H1 (cell line): Measurements from ENCODE around the gene PLEKHG2. TPM values are rescaled to one million over a fixed set of nuclear protein-coding genes. Genes with fewer than 3 reads are reported as not detected.

Experiments
- CTCF ChIA-PET: fragments of 300-600 bp; sonication (Branson Sonifier 250); formaldehyde crosslinking; loops from one replicate; lab custom pipeline; 2021; ENCODE audit not compliant: partially characterized antibody; lab: Charles Lee
- POLR2A ChIA-PET: fragments of 300-600 bp; sonication (Branson Sonifier 250); formaldehyde crosslinking; loops from one replicate; lab custom pipeline; 2021; ENCODE audit warnings: inconsistent platforms; ENCODE audit not compliant: partially characterized antibody; lab: Charles Lee
- DNase-seq, 2 experiments: peaks; one replicate each; pipeline versions ENCODE4 v3.0.0 to v3.0.0-alpha.2; 2010 to 2022; ENCODE audit warnings: low spot score in 2 of 2, low read depth in 1 of 2, mixed read lengths in 1 of 2
- FAIRE-seq: peaks from 2 replicates; lab custom pipeline; 2011; peaks lifted over from hg19 to GRCh38; lab: Jason Lieb, UNC
- H2AFZ ChIP-seq: 2 replicates; pipeline ENCODE4 v1.8.1; 2012; ENCODE audit warnings: low read length, inconsistent platforms
- H2AK5ac ChIP-seq: 2 replicates; pipeline ENCODE4 v1.6.1; 2013; ENCODE audit warnings: low read depth, low read length
- H2BK120ac ChIP-seq: replicated peaks from 2 replicates; pipeline ENCODE3; 2013; ENCODE audit warnings: low read depth, low read length, inconsistent platforms
- H2BK12ac ChIP-seq: 2 replicates; pipeline ENCODE4 v1.6.1; 2013; ENCODE audit warnings: low read depth, low read length
- H2BK15ac ChIP-seq: 2 replicates; pipeline ENCODE4 v1.6.1; 2013; ENCODE audit warnings: low read length
- H2BK20ac ChIP-seq: 2 replicates; pipeline ENCODE4 v1.6.1; 2013; ENCODE audit warnings: low read length
- H2BK5ac ChIP-seq: 2 replicates; pipeline ENCODE4 v1.6.1; 2013; ENCODE audit warnings: low read depth, low read length
- H3K14ac ChIP-seq: 2 replicates; pipeline ENCODE4 v1.6.1; 2013; ENCODE audit warnings: inconsistent platforms; ENCODE audit not compliant: insufficient read length
- H3K18ac ChIP-seq: 2 replicates; pipeline ENCODE4 v1.6.1; 2013; ENCODE audit warnings: low read length; ENCODE audit errors: extremely low read depth
- H3K23ac ChIP-seq: 2 replicates; pipeline ENCODE4 v1.6.1; 2013; ENCODE audit warnings: inconsistent platforms; ENCODE audit not compliant: insufficient read length
- H3K23me2 ChIP-seq: 2 replicates; pipeline ENCODE4 v1.6.1; 2013; ENCODE audit warnings: low read depth, low read length
- H3K27ac ChIP-seq: 2 replicates; pipeline ENCODE4 v1.6.1; 2011; ENCODE audit warnings: low read depth, low read length, inconsistent platforms
- H3K27me3 ChIP-seq, 4 experiments: replicated peaks in 1 of 4; 1 replicate in 1 of 4; 2 replicates in 3 of 4; pipeline versions ENCODE4 v1.6.1 to v1.8.1; 2011 to 2013; ENCODE audit warnings: low read length in 3 of 4, mild to moderate bottlenecking in 3 of 4, inconsistent platforms in 2 of 4, mixed read lengths in 2 of 4, moderate library complexity in 1 of 4; ENCODE audit not compliant: control insufficient read depth in 3 of 4, insufficient read depth in 3 of 4; ENCODE audit errors: extremely low read depth in 1 of 4
- H3K36me3 ChIP-seq, 4 experiments: 2 replicates each; pipeline versions ENCODE4 v1.6.1 to v1.8.1; 2011 to 2013; ENCODE audit warnings: mild to moderate bottlenecking in 4 of 4, low read length in 3 of 4, moderate library complexity in 2 of 4, control low read depth in 1 of 4, inconsistent platforms in 1 of 4; ENCODE audit not compliant: insufficient read depth in 4 of 4, control insufficient read depth in 2 of 4
- H3K4ac ChIP-seq: replicated peaks from 2 replicates; pipeline ENCODE3; 2013; ENCODE audit warnings: low read length, low read depth, mixed read lengths, inconsistent platforms; ENCODE audit not compliant: insufficient read length
- H3K4me1 ChIP-seq, 4 experiments: replicated peaks in 1 of 4; 1 replicate in 1 of 4; 2 replicates in 3 of 4; pipeline versions ENCODE4 v1.6.1 to v1.8.1; 2011 to 2013; ENCODE audit warnings: low read length in 3 of 4, inconsistent platforms in 2 of 4, mixed read lengths in 1 of 4; ENCODE audit not compliant: insufficient read depth in 4 of 4, control insufficient read depth in 3 of 4
- H3K4me2 ChIP-seq, 2 experiments: 2 replicates each; pipeline versions ENCODE4 v1.6.1 to v1.8.1; 2011 to 2013; ENCODE audit warnings: low read depth in 2 of 2, low read length in 2 of 2, control low read depth in 1 of 2, inconsistent platforms in 1 of 2, mild to moderate bottlenecking in 1 of 2; ENCODE audit not compliant: insufficient read depth in 1 of 2
- H3K4me3 ChIP-seq, 4 experiments: fragments of 200-600, 300-600 bp in 1 of 4; sonication (generic), shearing (Covaris generic), sonication (Bioruptor Twin) in 1 of 4; 2 replicates each; pipeline versions ENCODE4 v1.5.1 to v1.8.1; 2011 to 2016; ENCODE audit warnings: low read length in 4 of 4, low read depth in 3 of 4, control low read depth in 2 of 4, inconsistent platforms in 2 of 4, mild to moderate bottlenecking in 2 of 4, mixed read lengths in 1 of 4, moderate library complexity in 1 of 4; ENCODE audit not compliant: insufficient read depth in 2 of 4; ENCODE audit errors: extremely low read depth in 1 of 4
- H3K56ac ChIP-seq: replicated peaks from 2 replicates; pipeline ENCODE3; 2013; ENCODE audit warnings: low read depth, mild to moderate bottlenecking, mixed read lengths, low read length, inconsistent platforms; ENCODE audit not compliant: insufficient read length
- H3K79me1 ChIP-seq: 2 replicates; pipeline ENCODE4 v1.6.1; 2013; ENCODE audit warnings: low read depth, low read length, control low read depth
- H3K79me2 ChIP-seq, 2 experiments: 2 replicates each; pipeline versions ENCODE4 v1.6.1 to v1.8.1; 2012 to 2013; ENCODE audit warnings: low read length in 2 of 2, mild to moderate bottlenecking in 2 of 2, inconsistent platforms in 1 of 2; ENCODE audit not compliant: insufficient read depth in 2 of 2, control insufficient read depth in 1 of 2
- H3K9ac ChIP-seq, 4 experiments: replicated peaks in 1 of 4; 1 replicate in 1 of 4; 2 replicates in 3 of 4; pipeline versions ENCODE4 v1.6.1 to v1.8.1; 2011 to 2013; ENCODE audit warnings: low read depth in 3 of 4, low read length in 3 of 4, control low read depth in 2 of 4, mild to moderate bottlenecking in 2 of 4, moderate library complexity in 2 of 4, inconsistent platforms in 1 of 4; ENCODE audit errors: extremely low read depth in 1 of 4
- H3K9me3 ChIP-seq, 2 experiments: 2 replicates each; pipeline versions ENCODE4 v1.6.1 to v1.8.1; 2012 to 2013; ENCODE audit warnings: mild to moderate bottlenecking in 2 of 2, moderate library complexity in 2 of 2, control low read depth in 1 of 2, inconsistent platforms in 1 of 2, low read depth in 1 of 2, low read length in 1 of 2, mixed read lengths in 1 of 2; ENCODE audit not compliant: insufficient read depth in 2 of 2
- H4K20me1 ChIP-seq, 2 experiments: replicated peaks in 1 of 2; 2 replicates each; pipeline versions ENCODE3 to v1.8.1; 2011 to 2013; ENCODE audit warnings: inconsistent platforms in 2 of 2, low read length in 2 of 2, mild to moderate bottlenecking in 1 of 2; ENCODE audit not compliant: insufficient read depth in 2 of 2, control insufficient read depth in 1 of 2
- H4K5ac ChIP-seq: 2 replicates; pipeline ENCODE4 v1.6.1; 2013; ENCODE audit warnings: low read length, low read depth, mixed read lengths, inconsistent platforms; ENCODE audit not compliant: insufficient read length
- H4K8ac ChIP-seq: 2 replicates; pipeline ENCODE4 v1.8.0; 2013; ENCODE audit warnings: mild to moderate bottlenecking, moderate library complexity, low read length, inconsistent platforms; ENCODE audit not compliant: insufficient read depth; ENCODE audit errors: extremely low read depth
- H4K91ac ChIP-seq: replicated peaks from 2 replicates; pipeline ENCODE3; 2013; ENCODE audit warnings: low read length, mixed read lengths, inconsistent platforms; ENCODE audit not compliant: insufficient read length
- CHD1 ChIP-seq: IDR thresholded peaks from 2 replicates; pipeline ENCODE4 v1.6.1; 2012; ENCODE audit warnings: low read depth, low read length, improper control_type of control experiment
- MAX ChIP-seq: IDR thresholded peaks from 2 replicates; pipeline ENCODE4 v1.6.1; 2012; ENCODE audit warnings: inconsistent platforms
- NRF1 ChIP-seq: IDR thresholded peaks from 2 replicates; pipeline ENCODE4 v1.6.1; 2011; ENCODE audit warnings: mild to moderate bottlenecking, low read depth, low read length, improper control_type of control experiment
- POLR2A ChIP-seq, 2 experiments: IDR thresholded peaks; 1 replicate in 1 of 2; 2 replicates in 1 of 2; pipeline ENCODE4 v1.6.1; 2011; ENCODE audit warnings: low read depth in 2 of 2, low read length in 2 of 2, mild to moderate bottlenecking in 2 of 2; ENCODE audit errors: control extremely low read depth in 1 of 2
- SP4 ChIP-seq: IDR thresholded peaks from 2 replicates; pipeline ENCODE4 v1.6.1; 2012; ENCODE audit warnings: low read length, inconsistent platforms
- WGBS, 2 experiments: shearing (Covaris generic) in 1 of 2; methylation state at CpG; one replicate each; pipeline versions ENCODE4 v1.1.6 to v1.1.7; 2013 to 2015; ENCODE audit warnings: low lambda C conversion rate in 2 of 2, mixed read lengths in 2 of 2, inconsistent platforms in 1 of 2, low coverage in 1 of 2, missing lambda C conversion rate in 1 of 2; ENCODE audit not compliant: insufficient replicate concordance in 2 of 2, insufficient coverage in 1 of 2, insufficient read length in 1 of 2; ENCODE audit errors: extremely low coverage in 1 of 2, missing lambda C conversion rate in 1 of 2; 5-methylcytosine and 5-hydroxymethylcytosine counted together
- polyA plus RNA-seq, 7 experiments: library from polyadenylated mRNA; depleted of rRNA in 3 of 7; stranded (reverse) in 5 of 7; unstranded in 2 of 7; fragments of >200 nt in 5 of 7; fragments of 200-250 nt in 2 of 7; gene quantifications; 1 replicate in 5 of 7; 2 replicates in 1 of 7; 4 replicates in 1 of 7; pipeline versions ENCODE4 v1.2.1 to v1.2.3, GENCODE V29; 2011 to 2013; ENCODE audit warnings: missing spikeins in 2 of 7, mixed read lengths in 2 of 7
- total RNA-seq: library from RNA; stranded (reverse); fragmentation: NEBNext Ultra II Directional; extraction: Animal tissue kit (Norgen Biotek cat#: 25700); gene quantifications from 2 replicates; pipeline ENCODE4 v1.2.1, GENCODE V29; 2021

PLEKHG2 gene
- total and polyA plus RNA-seq, 2 of the 8 experiments (the other 6 are each of a cell fraction or from before 2014, with no cell fraction given) = 16.9 to 65.7 TPM

GRCh38 chr19:39372941-39373340 lies 39.5 kb upstream of the PLEKHG2 start:
- H3K4me3 ChIP-seq = no peak overlapping the region
- CTCF ChIA-PET = interaction anchor here (0.9 to 1.4 kb wide), 2 partner anchors 11 to 440 kb away, joined by 3 read pairs; no protein-coding TSS in a partner anchor
- H3K9me3 ChIP-seq = no peaks in the 10 kb centered on the region
- H2BK5ac ChIP-seq = no peak overlapping the region
- no peak overlapping the region for H3K4me2 ChIP-seq
- no peak overlapping the region for H3K56ac ChIP-seq
- POLR2A ChIA-PET = interaction anchor here (1.2 to 2.5 kb wide), 4 partner anchors 8 to 18 kb away, joined by 3 to 12 read pairs (median 8); partner anchors contain the start of genes MED29 and PAF1
- FAIRE-seq = no peak
- no peak overlapping the region for H2BK20ac ChIP-seq
- H3K27ac ChIP-seq = no peak overlapping the region
- peaks cover 26 to 73% (median 58%) of the 10 kb centered on the region in 4 experiments for H3K36me3 ChIP-seq
- H3K18ac ChIP-seq = no peak overlapping the region
- H3K4ac ChIP-seq = no peak overlapping the region
- no peak for DNase-seq
- H2AFZ ChIP-seq = no peak overlapping the region
- H3K9ac ChIP-seq = no peak overlapping the region
- H4K20me1 ChIP-seq = peaks cover 14 to 15% of the 10 kb centered on the region in 2 experiments
- no peak overlapping the region for H2AK5ac ChIP-seq
- H2BK15ac ChIP-seq = no peak overlapping the region
- no peak overlapping the region for H2BK120ac ChIP-seq
- TF ChIP-seq MAX = no peak
- no peak for TF ChIP-seq SP4
- no peak for TF ChIP-seq NRF1
- no peak for TF ChIP-seq CHD1
- TF ChIP-seq POLR2A (IDR thresholded peaks at IDR 0.05; ENCODE audit: control extremely low read depth in 1 of 2, low read depth in 2 of 2, low read length in 2 of 2) = no peak
- no peaks in the 10 kb centered on the region for H3K27me3 ChIP-seq
- 88% methylated on average over 2 of the region's 2 CpGs; no CpG with 5 or more reads in 1 of the 2 experiments for WGBS, 2 experiments
- H3K79me1 ChIP-seq = peaks cover 2% of the 10 kb centered on the region; the same call in 1 of the 2 replicates
- H3K23ac ChIP-seq = no peak overlapping the region
- no peak overlapping the region for H4K91ac ChIP-seq
- no peaks in the 10 kb centered on the region for H3K79me2 ChIP-seq
- H2BK12ac ChIP-seq = no peak overlapping the region
- no peak overlapping the region for H4K5ac ChIP-seq
- H3K14ac ChIP-seq = no peak overlapping the region
- no peaks in the 10 kb centered on the region for H3K4me1 ChIP-seq
- no peaks in the 10 kb centered on the region; the same call in 1 of the 2 replicates for H3K23me2 ChIP-seq
- H4K8ac ChIP-seq = no peak overlapping the region
